T1000 (cell line): ENCODE measurements around the gene ATP11A.
A peak's percentile ranks its signal among the peaks of the same experiment; 100 is the strongest.

Experiments
- DNase-seq: peaks from one replicate; lab custom pipeline; 2025; ENCODE audit warnings: mixed read lengths; lab: John Stamatoyannopoulos, UW

Gene ATP11A

DNA sequence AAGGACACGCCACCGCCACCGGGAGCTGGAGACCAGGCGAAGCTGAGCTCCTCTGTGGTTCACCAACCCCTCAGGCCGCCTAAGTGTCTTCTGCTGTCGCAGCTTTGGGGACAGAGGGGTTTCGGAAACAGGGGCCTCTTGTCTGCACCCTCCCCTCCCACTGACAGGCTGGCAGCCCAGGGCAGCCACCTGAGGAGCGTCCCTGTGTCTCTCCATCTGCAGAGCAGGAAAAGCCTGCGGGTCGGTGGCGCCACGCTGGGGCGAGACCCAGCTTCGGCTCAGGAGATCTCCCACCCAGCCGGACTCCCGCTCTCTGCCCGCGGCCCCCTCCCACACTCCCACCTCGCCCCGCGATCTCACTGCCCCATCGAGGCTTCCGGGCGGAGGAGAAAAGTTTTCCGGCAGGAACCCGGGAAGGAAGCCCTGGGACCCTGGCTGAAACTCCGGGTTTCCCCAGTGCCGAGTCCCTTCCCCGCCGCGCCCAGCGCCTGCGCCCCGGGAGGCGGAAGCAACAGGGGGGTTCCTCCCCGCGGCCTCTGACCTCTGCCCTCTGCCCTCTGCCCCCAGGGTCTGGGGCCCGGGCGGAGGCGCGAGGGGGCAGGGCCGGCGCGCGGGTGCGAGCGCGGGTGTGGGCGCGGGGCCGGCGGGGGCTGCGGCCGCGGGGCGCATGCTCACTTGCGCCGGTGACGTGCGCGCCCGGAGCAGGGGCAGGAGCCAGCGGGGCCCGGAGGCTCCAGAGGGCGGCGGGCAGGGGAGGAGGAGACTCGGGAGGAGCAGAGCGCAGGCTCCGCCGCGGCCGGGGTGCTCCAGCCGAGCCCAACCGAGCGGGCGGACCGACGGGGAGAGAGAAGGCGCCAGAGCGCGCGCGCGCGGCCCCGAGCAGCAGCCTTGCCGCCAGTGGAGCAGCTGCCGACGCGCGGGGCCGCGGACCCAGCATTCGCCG is at the start of gene ATP11A:
Gene ATP11A (plus strand): TSS at position 736 of the 943 bp plus-strand sequence. CDS start 379 bp downstream, outside the sequence.
- peak; percentile 96 for DNase-seq

GRCh38 chr13:112641456-112642089 is 48.3 kb upstream of the ATP11A start:
- DNase-seq, result no peak

- no peak for DNase-seq
These were observed 47.8 kb upstream of the ATP11A start for GRCh38 chr13:112642090-112642460.

GRCh38 chr13:112643759-112644459 is 45.9 kb upstream of the ATP11A start:
- DNase-seq, result no peak

GRCh38 chr13:112645327-112645914 is 44.4 kb upstream of the ATP11A start:
- DNase-seq, result no peak

GRCh38 chr13:112647256-112647655 is 42.6 kb upstream of the ATP11A start:
- DNase-seq, result no peak

GRCh38 chr13:112648101-112648500 is 41.7 kb upstream of the ATP11A start:
- no peak for DNase-seq

- DNase-seq, result no peak
These were observed 40.7 kb upstream of the ATP11A start for GRCh38 chr13:112648966-112649690.

DNA sequence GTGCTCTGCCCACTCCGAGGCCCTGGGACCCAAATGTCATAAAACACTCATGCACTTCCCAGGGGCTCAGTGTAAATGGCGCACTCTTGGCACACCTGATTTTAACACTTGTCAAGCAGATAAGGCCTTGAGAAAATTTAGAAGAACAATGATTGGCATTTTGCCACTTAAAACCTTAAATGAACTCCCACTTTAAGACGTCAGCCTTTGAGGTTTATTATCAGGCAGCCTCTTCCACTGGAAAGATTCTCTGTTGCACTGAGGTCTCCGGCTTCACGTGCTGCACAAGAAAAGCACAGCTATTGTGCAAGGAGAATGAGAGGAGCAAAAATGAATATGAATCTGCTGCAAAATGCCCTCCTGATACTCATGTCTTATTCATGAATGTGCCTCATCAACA is 38.5 kb upstream of the ATP11A start:
- DNase-seq, result no peak

DNA sequence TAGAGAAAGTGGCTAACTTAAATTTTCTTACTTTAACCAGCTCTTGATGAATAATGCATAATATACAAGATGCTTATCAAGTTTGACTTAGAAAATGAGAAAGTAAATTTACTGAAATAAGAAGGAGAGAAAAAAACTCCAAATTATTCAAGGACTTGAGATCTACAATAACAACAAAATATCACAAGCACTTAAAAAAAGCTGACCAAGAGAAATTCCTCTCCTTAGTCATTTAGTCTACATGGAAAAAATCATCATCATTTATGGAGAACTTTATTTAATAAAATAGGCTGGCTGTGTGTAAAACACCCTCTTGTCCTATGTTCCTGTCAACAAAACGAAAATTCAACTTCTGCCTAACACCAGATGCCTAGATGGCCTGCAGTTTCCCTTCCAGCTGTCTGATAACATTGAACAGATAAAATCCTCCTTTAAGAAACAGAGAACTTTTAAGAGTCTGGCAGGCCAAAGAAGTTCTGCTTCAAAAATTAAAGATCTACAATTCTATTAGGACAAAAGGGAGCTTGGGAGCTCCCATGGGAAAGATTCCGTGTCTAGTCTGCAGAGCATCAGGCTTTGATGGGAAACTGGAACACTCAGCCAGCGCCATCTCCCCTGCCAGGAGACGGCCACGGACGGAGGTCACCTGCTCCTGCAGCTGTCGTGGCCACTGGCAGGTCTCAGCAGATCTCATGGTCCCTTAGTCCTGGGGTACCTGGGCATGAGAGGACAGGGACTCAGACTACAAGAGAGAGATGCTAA is 37.9 kb upstream of the ATP11A start:
- DNase-seq, result no peak

- DNase-seq, result no peak
These were observed 37.2 kb upstream of the ATP11A start for GRCh38 chr13:112652512-112653070.

DNA sequence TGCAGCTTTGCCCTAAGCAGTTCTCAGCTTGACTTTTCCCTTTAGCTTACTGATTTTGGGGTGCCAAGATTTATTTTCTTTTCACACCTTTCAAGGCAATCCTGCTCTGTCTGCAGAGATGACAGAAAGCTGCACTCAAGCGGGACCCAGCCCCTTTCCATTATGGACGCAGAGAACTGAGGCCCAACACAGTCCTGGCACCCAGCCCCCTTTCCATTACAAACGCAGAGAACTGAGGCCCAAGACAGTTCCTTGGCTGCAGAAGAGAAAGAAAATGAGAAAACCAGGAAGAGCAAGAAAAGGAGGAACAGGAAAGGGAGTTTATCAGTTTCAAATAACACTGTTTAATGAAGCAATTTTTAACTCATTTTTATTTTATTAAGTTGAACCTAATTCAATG is 36.8 kb upstream of the ATP11A start:
- no peak for DNase-seq

- DNase-seq, result no peak
These were observed 33.9 kb upstream of the ATP11A start for GRCh38 chr13:112655913-112656312.

DNA sequence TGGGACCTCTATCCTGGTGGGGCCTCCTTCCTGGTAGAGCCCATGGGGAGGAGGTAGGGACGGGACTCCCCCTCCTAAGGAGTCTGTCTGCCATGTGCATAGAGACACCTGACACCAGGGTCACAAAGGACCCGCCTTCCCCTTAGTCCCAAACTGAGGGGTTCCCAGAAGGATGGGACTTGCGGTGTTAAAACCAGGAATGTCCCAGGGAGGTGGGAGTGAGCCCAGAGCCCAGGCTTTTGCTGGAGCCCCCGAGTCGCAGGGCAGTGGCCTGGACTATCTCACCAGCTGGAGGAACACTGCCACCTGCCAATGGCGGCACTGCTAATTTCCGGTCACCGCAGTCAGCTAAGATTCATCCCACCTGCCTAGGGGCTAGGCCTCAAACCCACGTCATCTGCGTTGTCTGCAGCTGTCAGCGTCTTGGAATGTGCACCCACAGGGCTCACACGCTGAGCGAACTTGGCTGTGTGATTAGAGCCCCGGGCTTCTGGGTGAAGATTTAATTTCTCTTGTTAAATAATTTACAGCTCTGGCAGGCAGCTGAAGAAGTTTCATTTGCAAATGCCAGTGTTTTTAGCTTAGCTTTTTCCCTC is 31.9 kb upstream of the ATP11A start:
- no peak for DNase-seq

DNA sequence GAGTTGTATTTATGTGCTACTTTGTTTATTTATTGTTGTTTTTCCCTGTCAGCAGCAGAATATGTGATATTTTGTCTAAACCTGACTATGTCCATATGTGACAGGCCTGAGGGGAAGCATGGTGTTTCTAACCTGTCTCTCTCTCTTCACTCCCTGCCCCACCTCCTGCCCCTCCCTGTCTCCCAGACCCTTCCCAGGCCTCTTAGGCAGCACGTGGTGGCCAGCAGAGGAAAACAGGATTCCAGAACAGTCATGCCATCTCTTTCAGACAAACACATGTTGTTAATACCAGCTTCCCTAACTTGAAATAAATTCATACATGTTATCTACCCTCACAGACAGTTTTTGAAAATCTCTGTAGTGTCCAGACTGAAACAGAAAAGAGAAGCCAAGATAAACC is 31.0 kb upstream of the ATP11A start:
- no peak for DNase-seq

GRCh38 chr13:112661291-112661690 is 28.5 kb upstream of the ATP11A start:
- no peak for DNase-seq

GRCh38 chr13:112664501-112665203 is 25.2 kb upstream of the ATP11A start:
- DNase-seq, result no peak

GRCh38 chr13:112668924-112669323 is 20.9 kb upstream of the ATP11A start:
- DNase-seq, result no peak

DNA sequence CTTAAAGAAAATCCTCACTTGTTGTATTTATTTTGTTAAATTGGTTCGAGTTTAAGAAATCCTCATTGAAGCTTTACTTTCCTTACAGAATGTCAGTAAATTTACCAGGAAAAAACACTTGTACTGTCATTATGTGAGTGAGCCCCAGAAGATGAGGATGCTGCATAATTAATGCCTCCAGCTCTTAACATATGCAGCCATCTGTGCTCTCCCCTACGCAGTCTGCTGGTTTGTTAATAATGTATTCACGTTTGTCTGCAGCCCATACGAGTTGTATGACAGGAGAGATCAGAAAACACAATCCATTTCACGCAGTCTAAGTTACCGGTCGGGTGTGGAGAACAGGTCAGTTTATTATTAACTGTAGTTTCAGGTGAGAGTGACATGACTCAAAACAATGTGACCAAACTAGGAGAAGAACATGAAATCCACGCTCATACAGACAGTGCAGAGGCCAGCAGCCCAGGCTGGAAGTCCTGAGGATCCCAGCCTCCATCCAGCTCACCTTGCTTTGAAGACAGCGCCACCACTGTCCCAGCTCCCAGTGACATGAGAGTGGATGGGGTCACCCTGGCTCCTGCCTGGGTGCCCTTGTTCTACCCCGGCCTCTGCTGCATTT is 19.8 kb upstream of the ATP11A start:
- no peak for DNase-seq
